Peyer's patch (tissue), 4 donors: ENCODE results near the gene CELF2.

Experiments used
- CTCF ChIP-seq, 6 experiments: fragments of 450-650 bp in 4 of 6; fragments of 200-600 bp in 2 of 6; sonication (generic) in 1 of 6; IDR thresholded peaks; one replicate each; pipeline ENCODE4 v1.5.1; 2017 to 2019; ENCODE audit warnings: antibody characterized with exemption in 6 of 6, mild to moderate bottlenecking in 3 of 6, moderate library complexity in 1 of 6
- POLR2A ChIP-seq, 2 donors: fragments of 450-650 bp; IDR thresholded peaks; one replicate each; pipeline ENCODE4 v1.5.1; 2017; ENCODE audit warnings: antibody characterized with exemption in 2 of 2, mild to moderate bottlenecking in 2 of 2, moderate library complexity in 2 of 2

- no peak for TF ChIP-seq POLR2A (IDR thresholded peaks at IDR 0.05)
- no peak for TF ChIP-seq CTCF (IDR thresholded peaks at IDR 0.05)
These were observed 7.1 kb upstream of the CELF2 start for GRCh38 chr10:11010582-11010981.
